Activated CD4-positive, alpha-beta T cell treated with anti-CD3 and anti-CD28 coated beads, Interleukin-2, amount 10 ng/mL, durations not matched to agents 24 days and 14 days (primary cell): Measurements from ENCODE around the gene VENTX. TPM values are rescaled to one million over a fixed set of nuclear protein-coding genes. Genes with fewer than 3 reads are reported as not detected.

Experiments
- DNase-seq: peaks from one replicate; pipeline ENCODE4 v3.0.0; 2022
- H3K27ac Mint-ChIP-seq: one replicate; pipeline ENCODE4 v1.8.0; 2022; ENCODE audit warnings: mild to moderate bottlenecking, mixed read lengths
- H3K27me3 Mint-ChIP-seq: one replicate; pipeline ENCODE4 v1.8.0; 2022; ENCODE audit warnings: mixed read lengths
- H3K36me3 Mint-ChIP-seq: one replicate; pipeline ENCODE4 v1.8.0; 2022; ENCODE audit warnings: low read depth, mild to moderate bottlenecking, mixed read lengths
- H3K4me1 Mint-ChIP-seq: one replicate; pipeline ENCODE4 v1.8.0; 2021; ENCODE audit warnings: mixed read lengths
- H3K4me3 Mint-ChIP-seq: one replicate; pipeline ENCODE4 v1.8.0; 2022; ENCODE audit warnings: mild to moderate bottlenecking, moderate library complexity, mixed read lengths
- H3K9me3 Mint-ChIP-seq: one replicate; pipeline ENCODE4 v1.8.0; 2021; ENCODE audit warnings: mixed read lengths
- intact Hi-C: fragments of 100-400 bp; cut with micrococcal nuclease; formaldehyde crosslinking; loops from one replicate; pipeline ENCODE4 v1.15.1; 2023
- total RNA-seq: library from RNA; stranded (reverse); gene quantifications from 2 replicates; pipeline ENCODE4 v1.2.3, GENCODE V29; 2022

Gene VENTX
- total RNA-seq, 1 donor from 2014 or later, result not detected

DNA sequence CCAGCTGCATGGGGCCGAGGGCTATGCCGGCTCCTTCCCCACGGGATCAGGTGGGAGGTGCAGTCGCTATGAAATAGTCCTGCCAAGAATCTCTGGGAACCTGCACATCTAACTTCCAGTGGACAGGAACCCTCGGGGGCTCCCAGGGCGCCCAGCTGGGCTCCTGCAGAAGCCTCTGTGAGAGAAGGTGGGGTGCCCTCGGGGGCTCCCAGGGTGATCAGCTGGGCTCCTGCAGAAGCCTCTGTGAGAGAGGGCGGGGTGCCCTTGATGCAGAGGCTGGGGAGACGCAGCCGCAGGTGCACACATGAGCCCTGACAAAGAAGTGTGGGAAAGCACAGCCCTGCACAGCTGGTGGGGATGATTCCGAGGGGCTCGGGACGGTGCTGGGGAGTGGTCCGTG, 5.9 kb downstream of the VENTX start:
- no peak overlapping the region for H3K27ac Mint-ChIP-seq
- intact Hi-C loops, result no loop called here
- DNase-seq, result no peak
- H3K4me1 Mint-ChIP-seq, result peaks cover 11% of the 10 kb centered on the region
- no peaks in the 10 kb centered on the region for H3K9me3 Mint-ChIP-seq
- no peak overlapping the region for H3K4me3 Mint-ChIP-seq
- peaks cover 29% of the 10 kb centered on the region for H3K27me3 Mint-ChIP-seq
- H3K36me3 Mint-ChIP-seq, result no peaks in the 10 kb centered on the region

- no peaks in the 10 kb centered on the region for H3K9me3 Mint-ChIP-seq
- H3K36me3 Mint-ChIP-seq, result no peaks in the 10 kb centered on the region
- H3K4me1 Mint-ChIP-seq, result peaks cover 11% of the 10 kb centered on the region
- no peak overlapping the region for H3K4me3 Mint-ChIP-seq
- intact Hi-C loops, result no loop called here
- no peak overlapping the region for H3K27ac Mint-ChIP-seq
- DNase-seq, result no peak
- H3K27me3 Mint-ChIP-seq, result peaks cover 22% of the 10 kb centered on the region
These were observed 8.0 kb downstream of the VENTX start for GRCh38 chr10:133245439-133246235.

- DNase-seq, result no peak
- Mint-ChIP-seq H3K27ac (no peak overlapping the region), H3K4me1 (peaks cover 9% of the 10 kb centered on the region), H3K27me3 (peaks cover 16% of the 10 kb centered on the region), H3K9me3 (no peaks in the 10 kb centered on the region), H3K36me3 (no peaks in the 10 kb centered on the region), H3K4me3 (no peak overlapping the region)
- intact Hi-C loops, result no loop called here
These were observed 8.6 kb downstream of the VENTX start for GRCh38 chr10:133246236-133246626.

DNA sequence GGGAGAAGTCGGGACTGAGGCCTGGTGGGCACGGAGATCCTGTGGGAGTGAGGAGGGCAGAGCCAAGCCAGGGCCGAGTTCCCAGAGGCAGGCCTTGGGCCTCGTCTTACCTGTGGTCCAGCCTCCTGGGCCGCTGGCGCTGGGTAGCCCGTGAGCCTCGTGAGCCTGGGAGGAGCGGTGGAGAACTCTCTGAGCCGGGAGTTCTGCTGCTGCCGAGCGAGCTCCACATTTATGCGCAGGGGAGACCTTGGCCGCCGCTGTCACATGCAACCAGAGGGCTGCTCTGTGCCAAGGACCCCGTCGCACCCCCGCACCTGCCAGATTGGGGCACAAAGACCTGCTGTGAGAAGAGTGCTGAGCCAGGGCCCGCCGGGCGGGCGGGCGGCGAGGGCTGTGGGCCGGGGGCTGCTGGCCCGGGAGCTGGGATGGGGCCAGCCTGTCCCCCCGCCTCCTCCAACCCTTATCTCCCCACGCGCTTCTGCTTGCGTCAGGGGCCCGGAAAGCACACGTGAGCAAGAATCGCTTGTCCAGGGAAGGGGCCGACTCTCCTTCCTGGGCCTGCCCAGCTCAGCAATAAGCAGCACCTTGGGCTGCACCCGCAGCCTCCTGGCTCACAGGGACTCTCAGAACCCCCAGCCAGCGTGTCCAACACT, 10.2 kb downstream of the VENTX start:
- Mint-ChIP-seq H3K4me3 (no peak overlapping the region), H3K36me3 (no peaks in the 10 kb centered on the region), H3K9me3 (no peaks in the 10 kb centered on the region), H3K27ac (no peak overlapping the region), H3K4me1 (no peaks in the 10 kb centered on the region), H3K27me3 (peaks cover 7% of the 10 kb centered on the region)
- intact Hi-C loops, result no loop called here
- DNase-seq, result no peak

DNA sequence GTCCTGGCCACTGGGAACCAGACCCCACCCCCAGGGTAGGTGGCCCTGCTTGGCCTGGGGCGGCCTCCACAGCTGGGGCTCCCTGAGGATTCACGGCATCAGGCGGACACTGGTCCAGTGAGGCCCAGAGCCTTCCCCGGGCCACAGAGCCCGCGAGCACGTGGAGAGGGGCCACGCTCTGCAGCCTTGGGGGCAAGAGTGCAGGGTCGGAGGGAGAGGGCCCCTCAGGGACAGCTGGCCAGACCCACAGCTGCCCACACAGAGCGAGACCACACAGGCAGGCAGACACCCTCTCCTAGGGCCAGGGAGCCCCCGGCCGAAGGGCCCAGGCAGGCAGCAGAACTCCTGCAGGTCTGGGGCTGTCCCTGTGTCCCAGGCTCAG, 10.7 kb downstream of the VENTX start:
- no peak overlapping the region for H3K4me3 Mint-ChIP-seq
- H3K27ac Mint-ChIP-seq, result no peak overlapping the region
- intact Hi-C loops, result no loop called here
- no peak for DNase-seq
- H3K4me1 Mint-ChIP-seq, result no peaks in the 10 kb centered on the region
- H3K9me3 Mint-ChIP-seq, result no peaks in the 10 kb centered on the region
- H3K27me3 Mint-ChIP-seq, result peaks cover 5% of the 10 kb centered on the region
- no peaks in the 10 kb centered on the region for H3K36me3 Mint-ChIP-seq

- peaks cover 5% of the 10 kb centered on the region for H3K27me3 Mint-ChIP-seq
- no peaks in the 10 kb centered on the region for H3K36me3 Mint-ChIP-seq
- H3K9me3 Mint-ChIP-seq, result no peaks in the 10 kb centered on the region
- intact Hi-C loops, result no loop called here
- DNase-seq, result no peak
- H3K4me3 Mint-ChIP-seq, result no peak overlapping the region
- H3K4me1 Mint-ChIP-seq, result no peaks in the 10 kb centered on the region
- no peak overlapping the region for H3K27ac Mint-ChIP-seq
These were observed 11.6 kb downstream of the VENTX start for GRCh38 chr10:133249094-133249780.

GRCh38 chr10:133249975-133250754, 12.5 kb downstream of the VENTX start:
- Mint-ChIP-seq H3K27me3 (peaks cover 5% of the 10 kb centered on the region), H3K27ac (peak overlapping the region; percentile 6), H3K9me3 (no peaks in the 10 kb centered on the region), H3K36me3 (no peaks in the 10 kb centered on the region), H3K4me1 (no peaks in the 10 kb centered on the region), H3K4me3 (no peak overlapping the region)
- intact Hi-C loops, result no loop called here
- no peak for DNase-seq

GRCh38 chr10:133251388-133252222, 13.9 kb downstream of the VENTX start:
- no peaks in the 10 kb centered on the region for H3K9me3 Mint-ChIP-seq
- DNase-seq, result no peak
- H3K4me3 Mint-ChIP-seq, result no peak overlapping the region
- no peaks in the 10 kb centered on the region for H3K4me1 Mint-ChIP-seq
- peaks cover 5% of the 10 kb centered on the region for H3K27me3 Mint-ChIP-seq
- intact Hi-C loops, result no loop called here
- no peaks in the 10 kb centered on the region for H3K36me3 Mint-ChIP-seq
- no peak overlapping the region for H3K27ac Mint-ChIP-seq

- Mint-ChIP-seq H3K36me3 (no peaks in the 10 kb centered on the region), H3K27me3 (peaks cover 5% of the 10 kb centered on the region), H3K4me1 (no peaks in the 10 kb centered on the region), H3K27ac (no peak overlapping the region), H3K4me3 (no peak overlapping the region), H3K9me3 (no peaks in the 10 kb centered on the region)
- intact Hi-C loops, result no loop called here
- no peak for DNase-seq
These were observed 14.5 kb downstream of the VENTX start for GRCh38 chr10:133252223-133252552.

- no peak for DNase-seq
- Mint-ChIP-seq H3K4me1 (peaks cover 10% of the 10 kb centered on the region), H3K4me3 (no peak overlapping the region), H3K9me3 (no peaks in the 10 kb centered on the region), H3K27ac (no peak overlapping the region), H3K27me3 (peaks cover 5% of the 10 kb centered on the region), H3K36me3 (no peaks in the 10 kb centered on the region)
- intact Hi-C loops, result no loop called here
These were observed 15.8 kb downstream of the VENTX start for GRCh38 chr10:133253361-133253955.

- no peak overlapping the region for H3K4me3 Mint-ChIP-seq
- peaks cover 7% of the 10 kb centered on the region for H3K27me3 Mint-ChIP-seq
- peaks cover 2% of the 10 kb centered on the region for H3K36me3 Mint-ChIP-seq
- H3K4me1 Mint-ChIP-seq, result peaks cover 17% of the 10 kb centered on the region
- intact Hi-C loops, result loop anchor here (5.0 kb wide), 1 partner anchor 292 kb away; no protein-coding TSS in a partner anchor
- no peak overlapping the region for H3K27ac Mint-ChIP-seq
- peaks cover 4% of the 10 kb centered on the region for H3K9me3 Mint-ChIP-seq
- no peak for DNase-seq
These were observed 16.9 kb downstream of the VENTX start for GRCh38 chr10:133254421-133255120.

DNA sequence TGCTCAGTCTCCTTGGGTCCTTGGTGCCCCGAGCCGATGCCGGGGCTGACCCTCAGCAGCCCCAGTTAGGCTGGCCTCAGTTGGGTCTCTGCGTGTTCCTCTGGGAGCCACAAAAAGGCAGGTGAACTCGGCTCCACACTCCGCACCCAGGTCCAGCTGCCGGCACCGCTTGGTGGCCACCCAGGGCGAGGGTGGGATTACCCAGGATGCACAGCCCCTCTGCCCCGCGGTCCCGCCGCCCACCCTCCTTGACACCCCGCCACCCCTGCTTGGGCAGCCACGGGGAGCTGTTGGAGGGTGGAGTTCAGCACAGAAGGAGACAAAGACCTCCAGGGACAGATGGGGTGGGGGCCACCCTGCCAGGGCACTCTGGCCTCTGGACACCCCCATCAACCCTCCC, 17.7 kb downstream of the VENTX start:
- Mint-ChIP-seq H3K4me1 (peaks cover 24% of the 10 kb centered on the region), H3K4me3 (no peak overlapping the region), H3K36me3 (peaks cover 2% of the 10 kb centered on the region), H3K27ac (no peak overlapping the region), H3K9me3 (peaks cover 4% of the 10 kb centered on the region), H3K27me3 (peaks cover 4% of the 10 kb centered on the region)
- DNase-seq, result no peak
- intact Hi-C loops, result loop anchor here (5.0 kb wide), 1 partner anchor 293 kb away; no protein-coding TSS in a partner anchor
